ENCODE results near the gene CARMIL1.

Gene CARMIL1

DNA sequence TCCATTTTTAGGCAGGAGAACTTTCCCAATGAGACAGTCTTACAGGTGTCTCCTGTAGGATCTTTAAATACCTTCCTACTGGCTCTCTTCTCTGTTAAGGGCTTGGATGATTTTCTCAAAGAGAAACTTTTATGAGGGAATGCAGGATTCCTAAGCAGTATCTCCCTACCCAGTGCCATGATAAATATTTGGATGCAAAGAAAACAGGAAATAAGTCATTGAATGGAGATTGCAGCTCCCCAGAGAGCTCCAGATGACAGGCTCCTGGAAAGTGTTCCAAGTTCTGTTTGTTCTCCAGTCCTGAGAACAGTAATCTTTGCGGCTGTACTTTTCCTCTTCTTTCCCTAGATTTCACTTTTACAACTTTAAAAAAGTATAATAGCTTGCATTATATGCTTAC, 370.4 kb downstream of the CARMIL1 start:
- no peak for DNase-seq (ENCODE audit: low read depth in 2 of 2)

DNA sequence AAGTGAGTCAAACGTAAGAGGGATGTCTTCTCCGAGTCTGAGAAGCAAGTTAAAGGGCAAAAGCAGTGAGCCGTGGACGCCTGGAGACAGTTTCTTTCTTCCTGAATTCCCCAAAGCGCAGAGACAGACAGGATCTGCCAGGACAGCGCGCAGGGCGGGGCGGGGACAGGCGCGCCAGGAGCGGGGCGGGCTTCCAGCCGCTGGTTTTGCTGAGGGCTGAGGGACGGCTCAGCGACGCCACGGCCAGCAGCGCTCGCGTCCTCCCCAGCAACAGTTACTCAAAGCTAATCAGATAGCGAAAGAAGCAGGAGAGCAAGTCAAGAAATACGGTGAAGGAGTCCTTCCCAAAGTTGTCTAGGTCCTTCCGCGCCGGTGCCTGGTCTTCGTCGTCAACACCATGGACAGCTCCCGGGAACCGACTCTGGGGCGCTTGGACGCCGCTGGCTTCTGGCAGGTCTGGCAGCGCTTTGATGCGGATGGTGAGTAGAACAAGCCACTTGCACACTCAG, 372.9 kb downstream of the CARMIL1 start, which contains the start of gene SCGN:
Gene SCGN, plus strand, starts transcription at position 209 of the 509 bp plus-strand sequence. Its CDS starts 189 bp downstream, at position 398.
- peak in 1 of 2 donors; percentile 5 for DNase-seq (ENCODE audit: low read depth in 2 of 2)

DNA sequence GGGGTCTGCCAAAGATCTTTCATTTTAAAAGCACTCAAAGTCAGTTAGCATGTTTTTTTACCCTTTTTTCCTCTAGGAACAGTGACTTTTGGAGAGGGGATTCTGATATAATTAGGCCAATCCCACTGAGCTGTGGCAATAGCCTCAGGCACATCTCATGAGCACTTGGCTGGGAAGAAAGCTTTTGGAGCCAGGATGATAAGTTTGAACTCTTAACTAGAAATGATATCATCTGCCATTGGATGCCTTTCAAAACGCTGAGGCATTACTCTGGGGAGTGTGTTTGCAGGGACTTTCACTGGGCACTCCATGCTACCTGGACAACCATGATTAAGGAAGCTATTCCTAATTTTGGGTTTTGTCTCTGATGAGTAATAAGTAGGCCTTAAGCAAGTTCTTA, 376.5 kb downstream of the CARMIL1 start:
- DNase-seq (ENCODE audit: low read depth in 2 of 2): no peak

DNA sequence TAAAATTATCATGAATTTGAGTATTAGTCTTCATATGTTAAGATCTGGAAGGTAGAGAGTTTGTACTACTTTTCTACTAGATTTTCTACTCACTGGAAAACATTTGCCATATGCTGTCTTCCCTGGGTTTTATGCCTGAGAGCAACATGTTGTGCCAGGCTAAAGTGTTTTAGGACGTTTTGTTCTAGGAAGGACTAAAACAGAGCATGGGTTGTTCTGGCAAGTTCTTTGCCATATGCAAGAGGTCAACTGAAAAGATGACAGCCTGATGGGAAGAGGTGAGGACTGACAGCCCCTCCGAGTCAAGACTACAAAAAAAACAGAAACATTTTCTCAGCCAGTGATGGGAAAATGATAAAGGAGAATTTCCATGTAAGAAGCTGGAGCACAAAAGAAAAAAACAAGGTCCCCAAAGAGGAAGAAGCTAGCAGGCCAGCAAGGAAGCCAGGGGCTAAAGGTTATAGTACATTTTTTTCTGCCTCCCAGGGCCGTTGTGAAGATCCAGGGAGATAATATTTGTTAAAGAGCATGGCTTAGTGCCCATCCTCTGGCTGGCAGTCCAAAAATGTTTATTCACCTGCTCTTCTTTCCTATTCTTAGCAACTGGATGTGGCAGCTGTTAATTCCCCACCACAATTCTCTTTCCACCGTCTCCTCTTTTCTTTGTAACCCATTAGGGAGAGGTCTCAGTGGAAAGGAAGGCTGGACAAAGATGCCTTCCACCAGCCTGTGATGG, 380.6 kb downstream of the CARMIL1 start:
- no peak for DNase-seq (ENCODE audit: low read depth in 2 of 2)

DNA sequence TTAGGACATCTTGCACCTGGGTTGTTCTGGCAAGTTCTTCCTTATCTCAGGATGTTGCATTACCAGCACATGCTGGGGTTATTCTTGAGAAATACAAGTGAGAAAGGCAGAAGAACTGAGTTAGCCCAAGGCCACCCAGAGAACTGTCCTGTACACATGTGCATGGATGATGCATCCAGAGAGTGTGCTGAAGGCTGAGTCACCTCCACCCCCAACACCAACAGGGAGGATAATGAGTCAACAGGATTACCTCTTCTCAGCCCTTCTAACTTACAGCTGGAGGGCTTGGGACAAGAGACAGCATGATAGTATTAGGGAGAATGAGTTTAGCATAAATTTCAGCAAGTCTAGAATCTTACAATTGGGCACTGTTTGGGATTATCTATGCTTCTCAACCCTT, 381.3 kb downstream of the CARMIL1 start:
- DNase-seq (ENCODE audit: low read depth in 2 of 2): no peak

DNA sequence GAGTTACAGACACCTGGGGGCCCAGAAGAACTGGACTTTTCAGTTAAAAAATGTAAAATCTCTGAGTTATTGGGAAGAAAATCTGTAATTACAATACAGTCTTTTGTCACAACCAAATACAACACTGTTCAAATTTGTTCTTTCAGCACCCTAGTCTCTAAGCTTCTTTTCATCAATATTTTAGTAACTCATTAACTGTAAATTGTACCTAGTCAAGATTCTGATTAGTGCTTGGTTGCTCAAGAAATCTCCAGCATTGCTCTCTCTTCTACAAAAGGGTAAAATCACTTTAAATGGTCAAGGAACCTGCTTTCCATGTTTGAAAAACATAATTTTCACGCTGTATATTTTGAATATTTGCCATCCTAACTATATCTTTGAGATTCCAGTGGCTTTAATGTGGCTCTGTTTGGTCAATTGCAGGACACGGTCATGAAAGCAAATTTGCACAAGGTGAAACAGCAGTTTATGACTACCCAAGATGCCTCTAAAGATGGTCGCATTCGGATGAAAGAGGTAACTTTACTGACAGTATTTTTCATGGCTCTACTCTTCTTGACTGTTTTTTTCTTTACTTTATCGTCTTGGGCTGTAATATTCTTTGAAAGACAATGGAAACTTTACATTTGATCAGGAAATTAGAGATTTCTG, 382.1 kb downstream of the CARMIL1 start:
- no peak for DNase-seq (ENCODE audit: low read depth in 2 of 2)

DNA sequence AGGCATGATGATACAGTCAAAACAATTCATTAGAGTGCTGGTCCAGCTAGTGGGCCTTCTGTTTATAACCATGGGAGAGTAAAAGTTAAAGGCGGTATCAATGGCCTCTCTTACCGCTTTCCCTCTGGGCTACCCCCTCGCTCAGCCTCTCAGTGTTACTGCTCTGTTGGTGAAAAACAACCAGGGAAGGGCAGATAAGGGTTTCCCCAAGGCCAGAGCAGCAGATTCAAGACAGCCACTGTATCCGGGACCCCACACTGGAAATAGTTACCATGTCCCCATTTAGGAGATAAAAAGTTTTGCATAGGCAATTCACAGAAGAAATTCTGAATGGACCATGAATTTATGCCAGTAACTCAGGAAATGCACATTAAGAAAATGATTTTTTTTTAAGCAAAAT, 386.3 kb downstream of the CARMIL1 start:
- DNase-seq (ENCODE audit: low read depth in 2 of 2): no peak

DNA sequence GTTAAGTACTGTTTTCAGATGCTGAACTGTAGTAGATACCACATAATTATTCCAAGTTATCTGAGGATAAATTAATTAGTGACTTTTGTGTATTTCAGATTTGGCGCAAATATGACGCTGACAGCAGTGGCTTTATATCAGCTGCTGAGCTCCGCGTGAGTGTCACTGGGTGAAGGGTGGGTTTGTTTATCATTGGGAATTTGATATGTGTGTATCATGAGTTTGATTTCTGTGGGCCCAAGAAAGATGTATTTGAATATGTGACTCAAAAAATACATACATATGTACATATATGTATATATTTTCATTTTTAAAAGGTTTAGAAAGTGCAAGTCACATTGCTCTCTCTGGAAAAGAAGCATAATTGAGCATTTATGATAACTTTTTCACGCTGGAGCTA, 390.2 kb downstream of the CARMIL1 start:
- DNase-seq (ENCODE audit: low read depth in 2 of 2): no peak
